GM10847 (cell line): ENCODE data around the gene GRID1.

Source experiments
- POLR2A ChIP-seq: IDR thresholded peaks from 2 replicates; pipeline ENCODE4 v1.6.1; 2011; ENCODE audit not compliant: insufficient read length; ENCODE audit errors: extremely low read depth

Gene GRID1

GRCh38 chr10:85961479-85962067 is 405.0 kb downstream of the GRID1 start:
- TF ChIP-seq POLR2A, result no peak

GRCh38 chr10:85961073-85961472 is 405.5 kb downstream of the GRID1 start:
- TF ChIP-seq POLR2A, result no peak

- TF ChIP-seq POLR2A, result no peak
Observed at GRCh38 chr10:85959239-85959638, 407.4 kb downstream of the GRID1 start.

- no peak for TF ChIP-seq POLR2A
Observed at GRCh38 chr10:85950921-85951320, 415.7 kb downstream of the GRID1 start.

- peak; percentile 34 for TF ChIP-seq POLR2A
Observed at GRCh38 chr10:85946713-85947326, 419.8 kb downstream of the GRID1 start.

GRCh38 chr10:85936161-85936560 is 430.4 kb downstream of the GRID1 start:
- no peak for TF ChIP-seq POLR2A

- TF ChIP-seq POLR2A, result no peak
Observed at GRCh38 chr10:85934586-85934985, 432.0 kb downstream of the GRID1 start.

- TF ChIP-seq POLR2A, result no peak
Observed at GRCh38 chr10:85927952-85928665, 438.5 kb downstream of the GRID1 start.

GRCh38 chr10:85926986-85927385 is 439.6 kb downstream of the GRID1 start:
- no peak for TF ChIP-seq POLR2A

- TF ChIP-seq POLR2A, result no peak
Observed at GRCh38 chr10:85926136-85926535, 440.5 kb downstream of the GRID1 start.

GRCh38 chr10:85925201-85925750 is 441.3 kb downstream of the GRID1 start:
- no peak for TF ChIP-seq POLR2A

- no peak for TF ChIP-seq POLR2A
Observed at GRCh38 chr10:85924382-85925102, 442.1 kb downstream of the GRID1 start.

- TF ChIP-seq POLR2A, result no peak
Observed at GRCh38 chr10:85922356-85923129, 444.1 kb downstream of the GRID1 start.

GRCh38 chr10:85921789-85922188 is 444.8 kb downstream of the GRID1 start:
- no peak for TF ChIP-seq POLR2A

GRCh38 chr10:85920311-85920710 is 446.3 kb downstream of the GRID1 start:
- no peak for TF ChIP-seq POLR2A
